ENCODE measurements around the gene SF3B5.
"Not testable (repeated sequence)": the region's sequence is repeated elsewhere in the genome, so short reads cannot be mapped to it uniquely, and the experiment has no call there.

SF3B5 gene

DNA sequence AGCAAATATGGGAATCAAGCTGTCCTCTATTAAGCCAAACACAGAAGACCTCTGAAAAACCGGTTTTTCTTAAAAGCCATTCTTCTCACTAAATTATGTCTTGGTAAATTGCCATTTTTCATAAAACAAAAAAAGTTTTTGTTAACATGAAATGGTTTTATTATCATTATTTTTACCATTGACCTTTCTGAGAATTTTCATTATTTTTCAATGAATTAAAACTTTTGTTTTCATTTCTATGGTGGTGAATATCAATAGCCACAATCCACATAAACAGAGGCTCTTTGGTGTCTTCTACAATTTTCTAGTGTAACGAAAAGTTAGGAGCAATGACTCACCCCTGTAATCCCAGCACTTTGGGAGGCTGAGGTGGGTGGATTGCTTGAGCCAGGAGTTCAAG, 2.1 kb downstream of the SF3B5 start:
- H3K4me3 ChIP-seq (ENCODE audit: low read depth, low read length): no peak overlapping the region
- TF ChIP-seq, protein P1, sequence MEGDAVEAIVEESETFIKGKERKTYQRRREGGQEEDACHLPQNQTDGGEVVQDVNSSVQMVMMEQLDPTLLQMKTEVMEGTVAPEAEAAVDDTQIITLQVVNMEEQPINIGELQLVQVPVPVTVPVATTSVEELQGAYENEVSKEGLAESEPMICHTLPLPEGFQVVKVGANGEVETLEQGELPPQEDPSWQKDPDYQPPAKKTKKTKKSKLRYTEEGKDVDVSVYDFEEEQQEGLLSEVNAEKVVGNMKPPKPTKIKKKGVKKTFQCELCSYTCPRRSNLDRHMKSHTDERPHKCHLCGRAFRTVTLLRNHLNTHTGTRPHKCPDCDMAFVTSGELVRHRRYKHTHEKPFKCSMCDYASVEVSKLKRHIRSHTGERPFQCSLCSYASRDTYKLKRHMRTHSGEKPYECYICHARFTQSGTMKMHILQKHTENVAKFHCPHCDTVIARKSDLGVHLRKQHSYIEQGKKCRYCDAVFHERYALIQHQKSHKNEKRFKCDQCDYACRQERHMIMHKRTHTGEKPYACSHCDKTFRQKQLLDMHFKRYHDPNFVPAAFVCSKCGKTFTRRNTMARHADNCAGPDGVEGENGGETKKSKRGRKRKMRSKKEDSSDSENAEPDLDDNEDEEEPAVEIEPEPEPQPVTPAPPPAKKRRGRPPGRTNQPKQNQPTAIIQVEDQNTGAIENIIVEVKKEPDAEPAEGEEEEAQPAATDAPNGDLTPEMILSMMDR (IDR thresholded peaks at IDR 0.05; ENCODE audit: low read depth, low read length): no peak

DNA sequence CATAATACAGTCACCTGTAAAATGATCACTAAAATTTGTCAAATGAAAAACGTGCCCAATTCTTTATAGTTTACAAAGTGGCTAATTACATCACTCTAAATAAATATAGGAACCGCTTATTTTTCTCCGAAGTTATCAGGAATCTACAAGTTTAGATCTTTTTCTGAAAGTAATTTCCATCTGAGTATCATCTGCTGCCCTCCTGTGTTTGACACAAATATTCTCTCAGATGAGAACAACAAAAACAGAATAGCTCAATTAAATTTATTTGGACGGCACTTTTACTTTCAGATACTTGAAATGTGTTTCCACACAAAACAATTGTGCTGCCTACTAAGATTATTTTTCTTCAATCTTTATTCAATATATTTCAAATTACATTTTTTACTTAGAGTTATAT, 5.0 kb downstream of the SF3B5 start:
- no peak overlapping the region for H3K4me3 ChIP-seq (ENCODE audit: low read depth, low read length)
- TF ChIP-seq, protein P1 (IDR thresholded peaks at IDR 0.05; ENCODE audit: low read depth, low read length): no peak

DNA sequence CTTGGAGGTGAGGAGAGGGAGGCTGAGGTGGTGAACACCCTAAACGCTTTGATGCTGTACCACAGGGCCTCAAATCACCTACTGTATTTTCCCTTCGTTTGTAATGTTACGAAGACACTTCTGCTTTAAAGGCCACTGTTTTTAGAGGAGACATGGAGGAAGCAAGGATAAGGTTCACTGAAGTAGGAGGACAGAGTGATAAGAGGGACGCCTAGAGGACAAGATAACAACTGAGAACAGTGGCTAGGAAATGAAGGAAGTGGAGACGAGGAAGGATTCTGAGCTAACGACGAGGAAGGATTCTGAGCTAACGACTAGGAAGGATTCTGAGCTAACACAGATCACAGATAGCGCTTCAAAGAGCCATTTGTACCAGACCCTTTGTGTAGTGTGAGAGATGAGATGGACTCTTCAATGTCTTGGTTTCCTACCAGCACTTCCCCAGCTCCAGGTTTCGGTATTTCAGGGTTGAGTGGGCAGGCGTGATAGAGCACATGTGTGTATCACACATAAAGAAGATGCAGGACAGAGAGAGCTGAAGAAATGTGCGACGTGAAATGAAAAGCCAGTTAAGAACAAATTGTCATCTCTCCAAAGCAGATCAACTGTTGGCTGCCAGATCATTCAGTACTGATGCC, 7.5 kb downstream of the SF3B5 start:
- TF ChIP-seq, protein P1 (IDR thresholded peaks at IDR 0.05; ENCODE audit: low read depth, low read length): no peak
- H3K4me3 ChIP-seq (ENCODE audit: low read depth, low read length): no peak overlapping the region

DNA sequence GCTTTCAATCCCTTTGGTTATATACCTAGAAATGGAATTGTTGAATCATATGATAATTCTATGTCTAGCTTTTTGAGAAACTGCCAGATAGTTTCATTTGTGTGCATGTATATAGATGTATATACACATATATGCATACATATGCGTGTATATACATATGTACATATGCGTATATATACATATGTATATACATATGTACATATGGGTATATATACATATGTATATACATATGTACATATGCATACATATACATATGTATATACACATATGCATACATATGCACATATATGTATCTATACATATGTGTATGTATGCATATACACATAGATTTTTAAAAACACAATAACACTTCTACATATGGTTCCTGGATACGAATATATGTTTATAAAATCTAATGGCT, 8.4 kb downstream of the SF3B5 start:
- TF ChIP-seq, protein P1 (IDR thresholded peaks at IDR 0.05; ENCODE audit: low read depth, low read length): no peak
- no peak overlapping the region for H3K4me3 ChIP-seq (ENCODE audit: low read depth, low read length)

DNA sequence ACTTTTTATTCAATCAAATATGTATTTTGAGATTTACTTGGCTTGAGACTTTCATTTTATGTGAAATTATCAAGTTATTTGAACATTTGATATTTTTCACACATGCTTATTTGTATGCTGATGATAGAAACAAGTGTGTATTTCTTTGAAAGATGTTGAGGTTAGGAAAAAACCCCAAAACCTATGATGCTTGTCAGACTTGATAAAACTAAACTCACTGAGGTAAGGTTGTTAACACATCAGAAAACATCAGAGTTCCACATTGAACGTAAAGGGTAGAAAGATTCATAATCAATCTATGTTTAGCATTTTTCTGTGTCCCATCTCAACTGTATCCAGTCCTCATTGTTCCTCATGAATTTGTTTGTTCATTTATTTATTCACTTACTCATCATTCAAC, 12.2 kb downstream of the SF3B5 start:
- TF ChIP-seq, protein P1 (IDR thresholded peaks at IDR 0.05; ENCODE audit: low read depth, low read length): no peak
- H3K4me3 ChIP-seq (ENCODE audit: low read depth, low read length): no peak overlapping the region

DNA sequence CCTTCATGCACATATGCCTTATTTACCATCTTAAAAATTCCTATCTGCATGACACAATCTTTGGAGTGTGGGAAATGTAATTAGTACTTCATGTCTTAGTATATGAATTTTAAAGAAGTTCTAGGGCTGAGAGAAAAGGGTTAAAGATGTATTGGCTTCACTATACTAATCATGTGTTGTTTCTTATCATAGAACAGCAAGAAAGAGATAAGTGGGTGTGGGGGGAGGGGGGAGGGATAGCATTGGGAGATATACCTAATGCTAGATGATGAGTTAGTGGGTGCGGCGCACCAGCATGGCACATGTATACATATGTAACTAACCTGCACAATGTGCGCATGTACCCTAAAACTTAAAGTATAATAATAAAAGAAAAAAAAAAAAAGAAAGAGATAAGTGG, 13.0 kb downstream of the SF3B5 start:
- not testable (repeated sequence) for H3K4me3 ChIP-seq (ENCODE audit: low read depth, low read length)

DNA sequence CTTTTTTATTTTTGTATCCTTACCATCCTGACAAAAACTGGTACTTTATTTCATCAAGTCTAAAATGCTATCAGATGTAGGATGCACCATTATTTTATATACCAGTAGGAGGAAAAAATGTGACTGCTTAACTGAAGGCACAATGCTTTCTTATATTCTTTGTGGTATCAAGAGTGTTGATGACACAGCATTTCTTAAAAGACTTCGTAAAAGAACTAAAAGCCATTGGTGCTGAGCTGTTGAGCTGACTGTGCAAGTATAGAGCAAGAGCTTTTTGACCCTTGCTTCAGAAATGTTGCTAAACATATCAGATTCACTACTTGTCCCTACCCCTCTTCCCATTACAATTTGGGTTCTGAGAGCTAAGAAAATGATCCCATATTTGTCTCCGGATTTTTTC, 17.5 kb downstream of the SF3B5 start:
- TF ChIP-seq, protein P1 (IDR thresholded peaks at IDR 0.05; ENCODE audit: low read depth, low read length): no peak
- no peak overlapping the region for H3K4me3 ChIP-seq (ENCODE audit: low read depth, low read length)

DNA sequence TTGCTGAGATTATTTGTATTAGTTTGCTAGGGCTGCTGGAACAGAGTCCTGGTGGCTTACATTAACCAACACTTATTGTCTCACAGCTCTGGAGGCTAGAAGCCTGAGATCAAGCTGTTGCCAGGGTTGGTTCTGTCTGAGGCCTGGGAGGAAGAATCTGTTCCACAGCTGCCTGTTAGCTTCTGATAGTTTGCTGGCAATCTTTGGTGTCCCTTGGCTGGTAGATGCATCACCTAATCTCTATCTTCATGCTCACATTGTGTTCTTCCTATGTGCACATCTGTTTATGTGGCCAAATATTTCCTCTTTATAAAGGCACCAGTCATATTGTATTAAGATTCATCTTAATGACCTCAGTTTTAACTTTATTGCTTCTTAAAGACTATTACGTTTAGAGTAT, 19.5 kb downstream of the SF3B5 start:
- no peak overlapping the region for H3K4me3 ChIP-seq (ENCODE audit: low read depth, low read length)
- TF ChIP-seq, protein P1 (IDR thresholded peaks at IDR 0.05; ENCODE audit: low read depth, low read length): no peak
